VCaP (cell line): ENCODE results near the gene EPHA1.
"Not testable (repeated sequence)": the region's sequence is repeated elsewhere in the genome, so short reads cannot be mapped to it uniquely, and the experiment has no call there.

Source experiments
- H3K27ac ChIP-seq: fragments of 450-650 bp; 2 replicates; pipeline ENCODE4 v1.5.1; 2017
- TF ChIP-seq, protein P1 (sequence below): fragments of 450-650 bp; conservative IDR thresholded peaks from 2 replicates; pipeline ENCODE4 v1.5.1; 2017; ENCODE audit warnings: mild to moderate bottlenecking, moderate library complexity

EPHA1 gene

DNA sequence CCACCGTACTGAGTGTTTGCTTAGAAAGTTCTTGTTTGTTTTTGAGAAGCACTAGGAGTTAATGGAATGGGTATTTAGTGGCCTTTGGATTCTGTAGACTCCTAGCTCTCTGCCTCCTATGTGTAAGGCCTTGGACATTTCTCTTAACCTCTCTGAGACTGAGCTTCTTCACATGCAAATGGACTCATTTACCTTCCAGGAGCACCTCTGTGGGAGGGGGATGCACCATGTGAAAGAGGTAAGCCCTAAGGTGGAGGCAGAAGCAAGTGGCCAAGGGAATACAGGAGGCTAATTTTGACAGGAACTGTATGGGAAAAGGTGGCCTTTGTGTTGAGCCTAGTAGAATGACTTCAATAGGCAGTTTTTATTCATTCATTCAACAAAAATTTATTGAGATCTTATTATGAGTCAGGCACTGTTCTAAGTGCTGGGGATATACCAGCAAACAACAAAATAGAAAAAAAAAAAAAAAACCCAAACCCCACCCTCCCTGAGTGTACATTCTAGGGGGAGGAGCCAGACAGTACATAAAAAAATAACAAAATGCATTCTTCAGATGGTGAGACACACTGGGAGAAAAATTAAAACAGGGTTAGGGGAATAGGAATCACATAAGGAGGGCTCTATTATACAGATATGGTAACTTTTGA, 9.2 kb upstream of the EPHA1 start:
- H3K27ac ChIP-seq = no peak overlapping the region
- TF ChIP-seq, protein P1, sequence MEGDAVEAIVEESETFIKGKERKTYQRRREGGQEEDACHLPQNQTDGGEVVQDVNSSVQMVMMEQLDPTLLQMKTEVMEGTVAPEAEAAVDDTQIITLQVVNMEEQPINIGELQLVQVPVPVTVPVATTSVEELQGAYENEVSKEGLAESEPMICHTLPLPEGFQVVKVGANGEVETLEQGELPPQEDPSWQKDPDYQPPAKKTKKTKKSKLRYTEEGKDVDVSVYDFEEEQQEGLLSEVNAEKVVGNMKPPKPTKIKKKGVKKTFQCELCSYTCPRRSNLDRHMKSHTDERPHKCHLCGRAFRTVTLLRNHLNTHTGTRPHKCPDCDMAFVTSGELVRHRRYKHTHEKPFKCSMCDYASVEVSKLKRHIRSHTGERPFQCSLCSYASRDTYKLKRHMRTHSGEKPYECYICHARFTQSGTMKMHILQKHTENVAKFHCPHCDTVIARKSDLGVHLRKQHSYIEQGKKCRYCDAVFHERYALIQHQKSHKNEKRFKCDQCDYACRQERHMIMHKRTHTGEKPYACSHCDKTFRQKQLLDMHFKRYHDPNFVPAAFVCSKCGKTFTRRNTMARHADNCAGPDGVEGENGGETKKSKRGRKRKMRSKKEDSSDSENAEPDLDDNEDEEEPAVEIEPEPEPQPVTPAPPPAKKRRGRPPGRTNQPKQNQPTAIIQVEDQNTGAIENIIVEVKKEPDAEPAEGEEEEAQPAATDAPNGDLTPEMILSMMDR = no peak

- no peak overlapping the region for H3K27ac ChIP-seq
- TF ChIP-seq, protein P1 = peak; percentile 89
Measured at GRCh38 chr7:143416565-143417149, 8.0 kb upstream of the EPHA1 start.

DNA sequence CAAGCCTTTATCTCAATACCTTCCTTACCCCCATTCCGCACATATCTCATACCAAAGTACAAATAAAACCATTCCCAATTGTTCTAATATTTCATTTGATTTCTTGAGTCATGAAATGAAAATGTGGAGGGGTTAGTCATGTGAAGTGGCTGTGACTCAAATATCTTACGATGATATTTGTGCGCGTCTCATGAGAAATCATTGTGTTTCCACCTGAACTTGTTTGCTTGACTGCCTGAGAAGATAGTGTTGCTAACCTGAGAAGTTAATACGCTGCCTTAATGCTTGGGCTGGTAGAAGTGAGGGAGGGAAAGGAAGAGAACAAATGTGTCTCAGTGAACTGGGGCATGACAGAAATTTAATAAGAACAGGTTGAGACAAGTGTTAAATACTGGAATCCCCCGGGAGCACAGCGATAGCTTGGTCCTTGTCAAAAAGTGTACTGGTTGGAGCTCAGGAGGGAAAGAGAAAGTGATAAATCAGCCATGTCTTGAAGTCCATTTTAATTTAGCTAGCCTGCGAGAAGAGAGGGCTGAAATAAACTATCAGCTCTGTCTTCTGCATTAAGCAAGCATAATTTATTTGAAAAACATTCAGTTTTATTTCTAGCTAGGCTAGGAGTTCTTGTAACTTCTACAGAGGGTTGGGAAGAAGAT, 7.2 kb upstream of the EPHA1 start:
- TF ChIP-seq, protein P1 = no peak
- H3K27ac ChIP-seq = no peak overlapping the region

- H3K27ac ChIP-seq = not testable (repeated sequence)
Measured at GRCh38 chr7:143415209-143415608, 6.6 kb upstream of the EPHA1 start.

- TF ChIP-seq, protein P1 = no peak
- H3K27ac ChIP-seq = no peak overlapping the region
Measured at GRCh38 chr7:143413123-143413522, 4.5 kb upstream of the EPHA1 start.

DNA sequence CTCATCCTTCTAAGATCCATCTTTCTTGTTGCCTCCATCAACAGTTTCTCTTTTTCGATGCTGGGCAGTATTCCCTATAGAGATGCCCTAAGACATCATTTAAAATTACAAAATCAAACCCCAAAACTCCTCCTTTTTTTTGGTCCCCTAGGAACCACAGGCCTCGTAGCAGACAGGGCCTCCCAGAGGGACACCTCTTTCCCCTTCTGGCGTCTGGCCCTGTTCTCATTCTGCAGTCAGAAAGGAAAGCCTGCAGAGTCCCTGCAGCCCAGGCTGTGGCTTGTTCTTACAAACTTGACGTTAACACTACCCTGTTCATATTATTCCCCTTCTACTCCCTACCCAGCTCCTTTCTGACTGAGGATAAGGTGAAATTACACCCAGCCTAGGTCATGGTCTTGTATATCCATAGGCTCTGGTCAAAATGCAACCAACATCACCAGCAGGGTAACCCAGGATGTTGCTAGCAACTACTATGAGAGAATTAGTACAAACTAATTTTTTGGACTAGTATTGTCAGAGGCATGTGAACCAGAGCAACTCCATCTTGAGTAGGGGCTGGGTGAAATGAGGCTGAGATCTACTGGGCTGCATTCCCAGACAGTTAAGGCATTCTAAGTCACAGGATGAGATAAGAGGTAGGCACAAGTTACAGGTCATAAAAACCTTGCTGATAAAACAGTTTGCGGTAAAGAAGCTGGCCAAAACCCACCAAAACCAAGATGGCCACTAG, 3.5 kb upstream of the EPHA1 start:
- TF ChIP-seq, protein P1 = no peak
- H3K27ac ChIP-seq = no peak overlapping the region

GRCh38 chr7:143410521-143411004, 1.9 kb upstream of the EPHA1 start:
- no peak overlapping the region for H3K27ac ChIP-seq
- TF ChIP-seq, protein P1 = no peak
